Stimulated activated CD4-positive, alpha-beta T cell treated with anti-CD3 and anti-CD28 coated beads, Interleukin-15, amount 100 ng/mL, for 1 hour (primary cell): ENCODE measurements around the gene TEX26.

Source experiments
- DNase-seq, 2 donors: peaks; one replicate each; pipeline ENCODE4 v3.0.0-alpha.2; 2020; ENCODE audit warnings: low read depth in 1 of 2, low spot score in 1 of 2

The TEX26 gene

GRCh38 chr13:30932481-30933353 lies at the start of gene TEX26:
TSS of gene TEX26 (plus strand) at chr13:30932656. CDS start at chr13:30932716, 60 bp downstream.
- no peak for DNase-seq

GRCh38 chr13:30882996-30883766 lies 49.3 kb upstream of the TEX26 start:
- no peak for DNase-seq

GRCh38 chr13:30884543-30884942 lies 47.9 kb upstream of the TEX26 start:
- no peak for DNase-seq

- no peak for DNase-seq
Observed at GRCh38 chr13:30889196-30889690, 43.2 kb upstream of the TEX26 start.

- DNase-seq: no peak
Observed at GRCh38 chr13:30892966-30893365, 39.5 kb upstream of the TEX26 start.

- no peak for DNase-seq
Observed at GRCh38 chr13:30895773-30896172, 36.7 kb upstream of the TEX26 start.

GRCh38 chr13:30898070-30898469 lies 34.4 kb upstream of the TEX26 start:
- no peak for DNase-seq

GRCh38 chr13:30898678-30899241 lies 33.7 kb upstream of the TEX26 start:
- DNase-seq: no peak

- no peak for DNase-seq
Observed at GRCh38 chr13:30900436-30900835, 32.0 kb upstream of the TEX26 start.

- DNase-seq: no peak
Observed at GRCh38 chr13:30900952-30901749, 31.3 kb upstream of the TEX26 start.

GRCh38 chr13:30904043-30904442 lies 28.4 kb upstream of the TEX26 start:
- no peak for DNase-seq

- no peak for DNase-seq
Observed at GRCh38 chr13:30905932-30906383, 26.5 kb upstream of the TEX26 start, which contains the start of gene MEDAG. TSS of gene MEDAG (plus strand) at chr13:30906271. CDS start at chr13:30906516, 245 bp downstream.

- no peak for DNase-seq
Observed at GRCh38 chr13:30906411-30907051, 25.9 kb upstream of the TEX26 start.

- DNase-seq: no peak
Observed at GRCh38 chr13:30907121-30907861, 25.2 kb upstream of the TEX26 start.

- DNase-seq: no peak
Observed at GRCh38 chr13:30908416-30908980, 24.0 kb upstream of the TEX26 start.

GRCh38 chr13:30910676-30911075 lies 21.8 kb upstream of the TEX26 start:
- no peak for DNase-seq

GRCh38 chr13:30915691-30916541 lies 16.5 kb upstream of the TEX26 start:
- DNase-seq: no peak

GRCh38 chr13:30916991-30917390 lies 15.5 kb upstream of the TEX26 start:
- no peak for DNase-seq
